Keratinocyte (primary cell): ENCODE data around the gene CFAP70.

ENCODE experiments used
- CTCF ChIP-seq, 3 experiments: IDR thresholded peaks in 1 of 3; conservative IDR thresholded peaks in 1 of 3; optimal IDR thresholded peaks in 1 of 3; 2 replicates in 2 of 3; 3 replicates in 1 of 3; pipeline versions ENCODE3 to v1.5.1; 2011; ENCODE audit warnings: low read length in 3 of 3, mild to moderate bottlenecking in 3 of 3, moderate library complexity in 2 of 3, control low read depth in 1 of 3, inconsistent platforms in 1 of 3; ENCODE audit not compliant: insufficient read depth in 2 of 3; ENCODE audit errors: extremely low read depth in 1 of 3
- EZH2 ChIP-seq: IDR thresholded peaks from one replicate; pipeline ENCODE4 v1.6.1; 2012; ENCODE audit warnings: inconsistent platforms, mild to moderate bottlenecking, low read length, moderate library complexity

- TF ChIP-seq EZH2 (no peak), CTCF (optimal IDR thresholded peaks at IDR 0.05 in 1 of 3, IDR thresholded peaks at IDR 0.05 in 1 of 3, conservative IDR thresholded peaks at IDR 0.05 in 1 of 3; ENCODE audit: extremely low read depth in 1 of 3, insufficient read depth in 2 of 3, low read length in 3 of 3) (no peak)
Observed at GRCh38 chr10:73239908-73240307, 118.8 kb downstream of the CFAP70 start.
